ENCODE results near the gene MRPL49.

MRPL49 gene

DNA sequence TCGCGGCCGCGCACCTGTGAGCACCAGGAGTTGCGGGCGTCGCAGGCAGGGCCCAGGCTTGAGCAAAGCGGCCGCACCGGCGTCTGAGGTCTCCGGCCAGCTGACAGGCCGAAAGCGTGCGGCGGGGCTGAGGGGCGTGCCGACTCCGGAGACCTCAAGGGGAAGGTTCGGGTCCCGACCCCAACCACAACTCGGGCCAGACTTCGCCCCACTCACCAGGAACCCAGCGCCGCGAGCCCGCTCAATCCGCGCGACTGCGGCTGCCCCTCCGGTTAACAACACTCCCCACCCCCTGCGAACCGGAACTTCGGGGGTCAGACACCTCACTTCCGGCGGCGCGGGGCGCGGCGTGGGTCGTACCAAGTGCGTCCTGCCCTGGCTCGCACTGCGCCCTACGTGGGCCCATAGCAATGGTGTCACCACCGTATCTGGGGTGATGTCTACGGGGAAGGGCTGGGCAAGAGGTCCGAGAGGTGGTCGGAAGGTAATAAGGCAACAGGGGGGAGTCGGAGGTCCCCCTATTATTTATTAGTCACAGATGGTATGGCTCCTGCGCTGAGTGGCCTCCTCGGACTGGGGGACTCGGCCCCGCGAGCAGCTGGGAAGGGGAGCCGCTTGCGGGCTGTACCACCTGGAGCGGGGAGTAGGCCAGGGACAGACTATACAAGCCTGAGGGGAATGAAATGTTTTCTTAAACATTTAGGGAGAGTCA, 12.3 kb downstream of the MRPL49 start, which contains the start of gene SYVN1 (continued):
- no peak for TF ChIP-seq IKZF3 (tag by site-specific recombination; IDR thresholded peaks at IDR 0.05)
- TF ChIP-seq ZNF660 (tag by site-specific recombination; IDR thresholded peaks at IDR 0.05): peak; percentile 46; the same call in 1 of the 2 replicates
- TF ChIP-seq, protein P1, sequence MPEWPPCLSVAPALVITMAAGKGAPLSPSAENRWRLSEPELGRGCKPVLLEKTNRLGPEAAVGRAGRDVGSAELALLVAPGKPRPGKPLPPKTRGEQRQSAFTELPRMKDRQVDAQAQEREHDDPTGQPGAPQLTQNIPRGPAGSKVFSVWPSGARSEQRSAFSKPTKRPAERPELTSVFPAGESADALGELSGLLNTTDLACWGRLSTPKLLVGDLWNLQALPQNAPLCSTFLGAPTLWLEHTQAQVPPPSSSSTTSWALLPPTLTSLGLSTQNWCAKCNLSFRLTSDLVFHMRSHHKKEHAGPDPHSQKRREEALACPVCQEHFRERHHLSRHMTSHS (tag by site-specific recombination; IDR thresholded peaks at IDR 0.05): no peak
- TF ChIP-seq EGR2 (tag by site-specific recombination; IDR thresholded peaks at IDR 0.05; ENCODE audit: low read depth): 0 out of 2 replicates have a peak, but pooled peaks have one; percentile 19
- TF ChIP-seq ZNF561 (tag by site-specific recombination; IDR thresholded peaks at IDR 0.05; ENCODE audit: borderline replicate concordance): peak; percentile 23; the same call in 1 of the 2 replicates
- TF ChIP-seq HOXD13 (CRISPR knock-in tag; IDR thresholded peaks at IDR 0.05; ENCODE audit: borderline replicate concordance): no peak
- TF ChIP-seq, protein P2, sequence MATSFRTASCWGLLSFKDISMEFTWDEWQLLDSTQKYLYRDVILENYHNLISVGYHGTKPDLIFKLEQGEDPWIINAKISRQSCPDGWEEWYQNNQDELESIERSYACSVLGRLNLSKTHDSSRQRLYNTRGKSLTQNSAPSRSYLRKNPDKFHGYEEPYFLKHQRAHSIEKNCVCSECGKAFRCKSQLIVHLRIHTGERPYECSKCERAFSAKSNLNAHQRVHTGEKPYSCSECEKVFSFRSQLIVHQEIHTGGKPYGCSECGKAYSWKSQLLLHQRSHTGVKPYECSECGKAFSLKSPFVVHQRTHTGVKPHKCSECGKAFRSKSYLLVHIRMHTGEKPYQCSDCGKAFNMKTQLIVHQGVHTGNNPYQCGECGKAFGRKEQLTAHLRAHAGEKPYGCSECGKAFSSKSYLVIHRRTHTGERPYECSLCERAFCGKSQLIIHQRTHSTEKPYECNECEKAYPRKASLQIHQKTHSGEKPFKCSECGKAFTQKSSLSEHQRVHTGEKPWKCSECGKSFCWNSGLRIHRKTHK (tag by site-specific recombination; IDR thresholded peaks at IDR 0.05): no peak
- no peak for TF ChIP-seq ZNF239 (tag by site-specific recombination; IDR thresholded peaks at IDR 0.05)
- TF ChIP-seq MEIS1 (CRISPR knock-in tag; IDR thresholded peaks at IDR 0.05; ENCODE audit: borderline replicate concordance): no peak
- TF ChIP-seq ZBTB20 (tag by site-specific recombination; IDR thresholded peaks at IDR 0.05): 0 out of 2 replicates have a peak, but pooled peaks have one; percentile 15
- TF ChIP-seq, protein P3, sequence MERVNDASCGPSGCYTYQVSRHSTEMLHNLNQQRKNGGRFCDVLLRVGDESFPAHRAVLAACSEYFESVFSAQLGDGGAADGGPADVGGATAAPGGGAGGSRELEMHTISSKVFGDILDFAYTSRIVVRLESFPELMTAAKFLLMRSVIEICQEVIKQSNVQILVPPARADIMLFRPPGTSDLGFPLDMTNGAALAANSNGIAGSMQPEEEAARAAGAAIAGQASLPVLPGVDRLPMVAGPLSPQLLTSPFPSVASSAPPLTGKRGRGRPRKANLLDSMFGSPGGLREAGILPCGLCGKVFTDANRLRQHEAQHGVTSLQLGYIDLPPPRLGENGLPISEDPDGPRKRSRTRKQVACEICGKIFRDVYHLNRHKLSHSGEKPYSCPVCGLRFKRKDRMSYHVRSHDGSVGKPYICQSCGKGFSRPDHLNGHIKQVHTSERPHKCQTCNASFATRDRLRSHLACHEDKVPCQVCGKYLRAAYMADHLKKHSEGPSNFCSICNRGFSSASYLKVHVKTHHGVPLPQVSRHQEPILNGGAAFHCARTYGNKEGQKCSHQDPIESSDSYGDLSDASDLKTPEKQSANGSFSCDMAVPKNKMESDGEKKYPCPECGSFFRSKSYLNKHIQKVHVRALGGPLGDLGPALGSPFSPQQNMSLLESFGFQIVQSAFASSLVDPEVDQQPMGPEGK (tag by site-specific recombination; IDR thresholded peaks at IDR 0.05): peak; percentile 96
- no peak for TF ChIP-seq ZNF621 (tag by site-specific recombination; IDR thresholded peaks at IDR 0.05)
- TF ChIP-seq ZNF558 (tag by site-specific recombination; IDR thresholded peaks at IDR 0.05): no peak
- TF ChIP-seq ZNF292 (tag by site-specific recombination; IDR thresholded peaks at IDR 0.05; ENCODE audit: borderline replicate concordance, low read depth): no peak
- no peak for TF ChIP-seq ZNF16 (tag by site-specific recombination; IDR thresholded peaks at IDR 0.05; ENCODE audit: low read depth)
- TF ChIP-seq ZFP3 (tag by site-specific recombination; IDR thresholded peaks at IDR 0.05; ENCODE audit: low read depth): no peak
- TF ChIP-seq ZNF48 (tag by site-specific recombination; IDR thresholded peaks at IDR 0.05): no peak
- TF ChIP-seq KLF9 (tag by site-specific recombination; IDR thresholded peaks at IDR 0.05; ENCODE audit: low read depth): peak; percentile 75
- TF ChIP-seq SETDB1 (IDR thresholded peaks at IDR 0.05; ENCODE audit: insufficient read length, low read length): no peak
- TF ChIP-seq, protein P4, sequence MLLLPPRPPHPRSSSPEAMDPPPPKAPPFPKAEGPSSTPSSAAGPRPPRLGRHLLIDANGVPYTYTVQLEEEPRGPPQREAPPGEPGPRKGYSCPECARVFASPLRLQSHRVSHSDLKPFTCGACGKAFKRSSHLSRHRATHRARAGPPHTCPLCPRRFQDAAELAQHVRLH (tag by site-specific recombination; IDR thresholded peaks at IDR 0.05): peak; percentile 94
- TF ChIP-seq ZNF654 (tag by site-specific recombination; IDR thresholded peaks at IDR 0.05; ENCODE audit: low read depth): no peak
- no peak for TF ChIP-seq ZNF707 (tag by site-specific recombination; IDR thresholded peaks at IDR 0.05)
- TF ChIP-seq, protein P5, sequence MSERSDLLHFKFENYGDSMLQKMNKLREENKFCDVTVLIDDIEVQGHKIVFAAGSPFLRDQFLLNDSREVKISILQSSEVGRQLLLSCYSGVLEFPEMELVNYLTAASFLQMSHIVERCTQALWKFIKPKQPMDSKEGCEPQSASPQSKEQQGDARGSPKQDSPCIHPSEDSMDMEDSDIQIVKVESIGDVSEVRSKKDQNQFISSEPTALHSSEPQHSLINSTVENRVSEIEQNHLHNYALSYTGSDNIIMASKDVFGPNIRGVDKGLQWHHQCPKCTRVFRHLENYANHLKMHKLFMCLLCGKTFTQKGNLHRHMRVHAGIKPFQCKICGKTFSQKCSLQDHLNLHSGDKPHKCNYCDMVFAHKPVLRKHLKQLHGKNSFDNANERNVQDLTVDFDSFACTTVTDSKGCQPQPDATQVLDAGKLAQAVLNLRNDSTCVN (tag by site-specific recombination; optimal IDR thresholded peaks at IDR 0.05): peak; percentile 89
- no peak for TF ChIP-seq ZNF530 (tag by site-specific recombination; IDR thresholded peaks at IDR 0.05; ENCODE audit: low read depth)
- no peak for TF ChIP-seq ZNF610 (tag by site-specific recombination; IDR thresholded peaks at IDR 0.05; ENCODE audit: borderline replicate concordance)
- TF ChIP-seq, protein P6, sequence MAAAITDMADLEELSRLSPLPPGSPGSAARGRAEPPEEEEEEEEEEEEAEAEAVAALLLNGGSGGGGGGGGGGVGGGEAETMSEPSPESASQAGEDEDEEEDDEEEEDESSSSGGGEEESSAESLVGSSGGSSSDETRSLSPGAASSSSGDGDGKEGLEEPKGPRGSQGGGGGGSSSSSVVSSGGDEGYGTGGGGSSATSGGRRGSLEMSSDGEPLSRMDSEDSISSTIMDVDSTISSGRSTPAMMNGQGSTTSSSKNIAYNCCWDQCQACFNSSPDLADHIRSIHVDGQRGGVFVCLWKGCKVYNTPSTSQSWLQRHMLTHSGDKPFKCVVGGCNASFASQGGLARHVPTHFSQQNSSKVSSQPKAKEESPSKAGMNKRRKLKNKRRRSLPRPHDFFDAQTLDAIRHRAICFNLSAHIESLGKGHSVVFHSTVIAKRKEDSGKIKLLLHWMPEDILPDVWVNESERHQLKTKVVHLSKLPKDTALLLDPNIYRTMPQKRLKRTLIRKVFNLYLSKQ (tag by site-specific recombination; IDR thresholded peaks at IDR 0.05; ENCODE audit: borderline replicate concordance): no peak
- TF ChIP-seq ZNF76 (tag by site-specific recombination; IDR thresholded peaks at IDR 0.05; ENCODE audit: borderline replicate concordance, low read depth): peak; percentile 66; the same call in 1 of the 2 replicates
- TF ChIP-seq, protein P7, sequence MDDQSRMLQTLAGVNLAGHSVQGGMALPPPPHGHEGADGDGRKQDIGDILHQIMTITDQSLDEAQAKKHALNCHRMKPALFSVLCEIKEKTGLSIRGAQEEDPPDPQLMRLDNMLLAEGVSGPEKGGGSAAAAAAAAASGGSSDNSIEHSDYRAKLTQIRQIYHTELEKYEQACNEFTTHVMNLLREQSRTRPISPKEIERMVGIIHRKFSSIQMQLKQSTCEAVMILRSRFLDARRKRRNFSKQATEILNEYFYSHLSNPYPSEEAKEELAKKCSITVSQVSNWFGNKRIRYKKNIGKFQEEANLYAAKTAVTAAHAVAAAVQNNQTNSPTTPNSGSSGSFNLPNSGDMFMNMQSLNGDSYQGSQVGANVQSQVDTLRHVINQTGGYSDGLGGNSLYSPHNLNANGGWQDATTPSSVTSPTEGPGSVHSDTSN (CRISPR knock-in tag; IDR thresholded peaks at IDR 0.05): 0 out of 2 replicates have a peak, but pooled peaks have one; percentile 38
- TF ChIP-seq, protein P8, sequence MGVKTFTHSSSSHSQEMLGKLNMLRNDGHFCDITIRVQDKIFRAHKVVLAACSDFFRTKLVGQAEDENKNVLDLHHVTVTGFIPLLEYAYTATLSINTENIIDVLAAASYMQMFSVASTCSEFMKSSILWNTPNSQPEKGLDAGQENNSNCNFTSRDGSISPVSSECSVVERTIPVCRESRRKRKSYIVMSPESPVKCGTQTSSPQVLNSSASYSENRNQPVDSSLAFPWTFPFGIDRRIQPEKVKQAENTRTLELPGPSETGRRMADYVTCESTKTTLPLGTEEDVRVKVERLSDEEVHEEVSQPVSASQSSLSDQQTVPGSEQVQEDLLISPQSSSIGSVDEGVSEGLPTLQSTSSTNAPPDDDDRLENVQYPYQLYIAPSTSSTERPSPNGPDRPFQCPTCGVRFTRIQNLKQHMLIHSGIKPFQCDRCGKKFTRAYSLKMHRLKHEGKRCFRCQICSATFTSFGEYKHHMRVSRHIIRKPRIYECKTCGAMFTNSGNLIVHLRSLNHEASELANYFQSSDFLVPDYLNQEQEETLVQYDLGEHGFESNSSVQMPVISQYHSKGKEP (tag by site-specific recombination; IDR thresholded peaks at IDR 0.05): no peak; the same call in 1 of the 2 replicates

Data from HEK293 (cell line).